ENCODE measurements around the gene NUDCD3. TPM values are rescaled to one million over a fixed set of nuclear protein-coding genes. Genes with fewer than 3 reads are reported as not detected.

NUDCD3 gene
- total RNA-seq, 1 donor from 2014 or later: 105 TPM

GRCh38 chr7:44505595-44505994 is 15.1 kb upstream of the NUDCD3 start:
- no peak for DNase-seq (ENCODE audit: low spot score)
- no peak for TF ChIP-seq CTCF (IDR thresholded peaks at IDR 0.05)
- no peaks in the 10 kb centered on the region for H3K36me3 Mint-ChIP-seq (ENCODE audit: low read depth)
- H3K27ac Mint-ChIP-seq (ENCODE audit: unreplicated experiment): no peak overlapping the region
- peaks cover 11% of the 10 kb centered on the region for H3K9me3 Mint-ChIP-seq (ENCODE audit: low read depth)
- no peaks in the 10 kb centered on the region for H3K4me1 Mint-ChIP-seq (ENCODE audit: low read depth)
- peaks cover 36% of the 10 kb centered on the region for H3K27me3 Mint-ChIP-seq (ENCODE audit: low read depth)
- H3K4me3 Mint-ChIP-seq (ENCODE audit: unreplicated experiment): no peak overlapping the region

GRCh38 chr7:44498230-44498954 is 7.9 kb upstream of the NUDCD3 start:
- H3K36me3 Mint-ChIP-seq (ENCODE audit: low read depth): no peaks in the 10 kb centered on the region
- no peak overlapping the region for H3K4me3 Mint-ChIP-seq (ENCODE audit: unreplicated experiment)
- TF ChIP-seq CTCF (IDR thresholded peaks at IDR 0.05): no peak
- peaks cover 40% of the 10 kb centered on the region for H3K27me3 Mint-ChIP-seq (ENCODE audit: low read depth)
- DNase-seq (ENCODE audit: low spot score): no peak
- H3K27ac Mint-ChIP-seq (ENCODE audit: unreplicated experiment): no peak overlapping the region
- H3K9me3 Mint-ChIP-seq (ENCODE audit: low read depth): no peaks in the 10 kb centered on the region
- H3K4me1 Mint-ChIP-seq (ENCODE audit: low read depth): no peaks in the 10 kb centered on the region

- TF ChIP-seq CTCF (IDR thresholded peaks at IDR 0.05): no peak
- no peak overlapping the region for H3K4me3 Mint-ChIP-seq (ENCODE audit: unreplicated experiment)
- no peak overlapping the region for H3K27ac Mint-ChIP-seq (ENCODE audit: unreplicated experiment)
- no peak for DNase-seq (ENCODE audit: low spot score)
- H3K9me3 Mint-ChIP-seq (ENCODE audit: low read depth): no peaks in the 10 kb centered on the region
- no peaks in the 10 kb centered on the region for H3K4me1 Mint-ChIP-seq (ENCODE audit: low read depth)
- H3K36me3 Mint-ChIP-seq (ENCODE audit: low read depth): no peaks in the 10 kb centered on the region
- H3K27me3 Mint-ChIP-seq (ENCODE audit: low read depth): peaks cover 36% of the 10 kb centered on the region
These were observed 6.9 kb upstream of the NUDCD3 start for GRCh38 chr7:44497155-44498027.

- Mint-ChIP-seq H3K4me3 (ENCODE audit: unreplicated experiment) (no peak overlapping the region), H3K27me3 (ENCODE audit: low read depth) (peaks cover 29% of the 10 kb centered on the region), H3K36me3 (ENCODE audit: low read depth) (no peaks in the 10 kb centered on the region), H3K27ac (ENCODE audit: unreplicated experiment) (no peak overlapping the region), H3K9me3 (ENCODE audit: low read depth) (no peaks in the 10 kb centered on the region), H3K4me1 (ENCODE audit: low read depth) (no peaks in the 10 kb centered on the region)
- TF ChIP-seq CTCF (IDR thresholded peaks at IDR 0.05): no peak
- no peak for DNase-seq (ENCODE audit: low spot score)
These were observed 5.9 kb upstream of the NUDCD3 start for GRCh38 chr7:44496385-44496784.

GRCh38 chr7:44494960-44495359 is 4.5 kb upstream of the NUDCD3 start:
- no peak for TF ChIP-seq CTCF (IDR thresholded peaks at IDR 0.05)
- Mint-ChIP-seq H3K4me1 (ENCODE audit: low read depth) (peaks cover 8% of the 10 kb centered on the region), H3K27me3 (ENCODE audit: low read depth) (peaks cover 29% of the 10 kb centered on the region), H3K4me3 (ENCODE audit: unreplicated experiment) (no peak overlapping the region), H3K9me3 (ENCODE audit: low read depth) (no peaks in the 10 kb centered on the region), H3K36me3 (ENCODE audit: low read depth) (no peaks in the 10 kb centered on the region), H3K27ac (ENCODE audit: unreplicated experiment) (no peak overlapping the region)
- no peak for DNase-seq (ENCODE audit: low spot score)

Measured in chondrocyte (in vitro differentiated cells).